Right cardiac atrium (tissue), 5 donors: ENCODE data around the gene CXCL8. TPM values are rescaled to one million over a fixed set of nuclear protein-coding genes. Genes with fewer than 3 reads are reported as not detected.

Experiments
- polyA plus RNA-seq: library from polyadenylated mRNA; stranded (reverse); fragments of 200-250 nt; gene quantifications from one replicate; pipeline ENCODE4 v1.2.3, GENCODE V29; 2013
- total RNA-seq, 4 donors: library from RNA; stranded (reverse); fragmentation: NEBNext Ultra II Directional; extraction: Animal tissue kit (Norgen Biotek cat#: 25700); gene quantifications; one replicate each; pipeline ENCODE4 v1.2.1, GENCODE V29; 2021
- donor health status: healthy with polysubstance abuse.
- donor health status: DM: no; HTN: yes; CAD: no.
- donor health status: DM: no; HTN: no; CAD: no.
- donor health status: DM: no; HTN: yes; CAD: no; lungs with severe emphysema.
- donor health status: DM: yes; HTN: yes; CAD: no.

The CXCL8 gene
- total and polyA plus RNA-seq, 5 donors = 0.31 to 1.7 (median 0.50) TPM

Other genes starting within 250 kb of the CXCL8 start
- gene RASSF6, start 120.1 kb upstream of the CXCL8 start, total RNA-seq = not detected
- gene RASSF6, start 120.1 kb upstream of the CXCL8 start, polyA plus RNA-seq = not detected
- under 1 TPM in 3 of 4 donors, not detected in 1; 0.29 to 0.92 (median 0.46) TPM for gene CXCL6, start 96.1 kb downstream of the CXCL8 start, total RNA-seq
- 0.20 TPM for gene CXCL6, start 96.1 kb downstream of the CXCL8 start, polyA plus RNA-seq
- not detected for gene PF4V1, start 112.7 kb downstream of the CXCL8 start, total RNA-seq
- gene PF4V1, start 112.7 kb downstream of the CXCL8 start, polyA plus RNA-seq = not detected
- gene CXCL1, start 128.8 kb downstream of the CXCL8 start, total RNA-seq = 1 to 10 TPM; 2.4 to 7.4 (median 3.4) TPM
- 4.4 TPM for gene CXCL1, start 128.8 kb downstream of the CXCL8 start, polyA plus RNA-seq
- gene PF4, start 241.5 kb downstream of the CXCL8 start, total RNA-seq = not detected
- 0.18 TPM for gene PF4, start 241.5 kb downstream of the CXCL8 start, polyA plus RNA-seq
- under 1 TPM in 2 of 4 donors, not detected in 2; 0.34 to 0.48 TPM for gene PPBP, start 247.6 kb downstream of the CXCL8 start, total RNA-seq
- not detected for gene PPBP, start 247.6 kb downstream of the CXCL8 start, polyA plus RNA-seq